CMK (cell line): ENCODE data around the gene TMED7.
"Not testable (repeated sequence)": the region's sequence is repeated elsewhere in the genome, so short reads cannot be mapped to it uniquely, and the experiment has no call there.

Source experiments
- DNase-seq: peaks from one replicate; pipeline ENCODE4 v3.0.0-alpha.2; 2010; ENCODE audit warnings: low read depth

Gene TMED7

GRCh38 chr5:115625579-115626444 lies at the start of gene TMED7:
Gene TMED7, minus strand, starts transcription at chr5:115626036. Its CDS starts 244 bp downstream, at chr5:115625792.
- DNase-seq = peak; percentile 82

- not testable (repeated sequence) for DNase-seq
These were observed 48.9 kb upstream of the TMED7 start for GRCh38 chr5:115674782-115675181.

GRCh38 chr5:115673596-115673995 lies 47.8 kb upstream of the TMED7 start:
- DNase-seq = no peak

- DNase-seq = no peak
These were observed 46.1 kb upstream of the TMED7 start for GRCh38 chr5:115671939-115672338.

GRCh38 chr5:115666023-115666422 lies 40.2 kb upstream of the TMED7 start:
- DNase-seq = no peak

- no peak for DNase-seq
These were observed 35.7 kb upstream of the TMED7 start for GRCh38 chr5:115661563-115661962.

GRCh38 chr5:115661101-115661500 lies 35.3 kb upstream of the TMED7 start:
- DNase-seq = no peak

- no peak for DNase-seq
These were observed 32.0 kb upstream of the TMED7 start for GRCh38 chr5:115657881-115658233.

- no peak for DNase-seq
These were observed 31.5 kb upstream of the TMED7 start for GRCh38 chr5:115657125-115657880.

GRCh38 chr5:115656404-115656803 lies 30.6 kb upstream of the TMED7 start:
- no peak for DNase-seq

GRCh38 chr5:115655994-115656393 lies 30.2 kb upstream of the TMED7 start:
- DNase-seq = no peak

GRCh38 chr5:115649541-115649940 lies 23.7 kb upstream of the TMED7 start:
- DNase-seq = no peak

GRCh38 chr5:115648056-115648455 lies 22.2 kb upstream of the TMED7 start:
- DNase-seq = no peak

GRCh38 chr5:115645386-115645785 lies 19.6 kb upstream of the TMED7 start:
- DNase-seq = not testable (repeated sequence)

- DNase-seq = no peak
These were observed 18.2 kb upstream of the TMED7 start for GRCh38 chr5:115644046-115644445.

- DNase-seq = no peak
These were observed 16.1 kb upstream of the TMED7 start for GRCh38 chr5:115641948-115642347.

GRCh38 chr5:115640274-115640673 lies 14.4 kb upstream of the TMED7 start:
- no peak for DNase-seq

GRCh38 chr5:115639377-115639776 lies 13.5 kb upstream of the TMED7 start:
- DNase-seq = no peak

- no peak for DNase-seq
These were observed 11.7 kb upstream of the TMED7 start for GRCh38 chr5:115637507-115637906.

- DNase-seq = no peak
These were observed 10.2 kb upstream of the TMED7 start for GRCh38 chr5:115636008-115636407.

GRCh38 chr5:115634343-115635132 lies 8.7 kb upstream of the TMED7 start:
- peak; percentile 35 for DNase-seq

- no peak for DNase-seq
These were observed 4.1 kb upstream of the TMED7 start for GRCh38 chr5:115629903-115630302.
